HUES64 (cell line): ENCODE data around the gene NRG3.

ENCODE experiments used
- H3K27ac ChIP-seq: 2 replicates; pipeline ENCODE4 v1.7.0; 2013; ENCODE audit warnings: low read depth, low read length, inconsistent platforms
- H3K27me3 ChIP-seq: 2 replicates; pipeline ENCODE4 v1.6.1; 2013; ENCODE audit warnings: mild to moderate bottlenecking, low read length; ENCODE audit not compliant: insufficient read depth
- H3K36me3 ChIP-seq: 2 replicates; pipeline ENCODE4 v1.6.1; 2013; ENCODE audit warnings: mild to moderate bottlenecking, low read length; ENCODE audit not compliant: insufficient read depth
- H3K4me1 ChIP-seq: 2 replicates; pipeline ENCODE4 v1.6.1; 2013; ENCODE audit warnings: mild to moderate bottlenecking, low read length, moderate library complexity; ENCODE audit not compliant: insufficient read depth
- H3K4me3 ChIP-seq: 2 replicates; pipeline ENCODE4 v1.5.1; 2013; ENCODE audit warnings: mild to moderate bottlenecking, low read length, moderate library complexity
- H3K9ac ChIP-seq: 2 replicates; pipeline ENCODE4 v1.6.1; 2013; ENCODE audit warnings: mild to moderate bottlenecking, low read depth, low read length
- H3K9me3 ChIP-seq: 2 replicates; pipeline ENCODE4 v1.6.1; 2013; ENCODE audit warnings: low read depth, low read length; ENCODE audit not compliant: insufficient read depth
- WGBS: fragments of 150-250, 120-280 bp; methylation state at CpG from one replicate; pipeline ENCODE4 v1.1.7; 2013; ENCODE audit warnings: missing lambda C conversion rate; 5-methylcytosine and 5-hydroxymethylcytosine counted together

NRG3 gene

DNA sequence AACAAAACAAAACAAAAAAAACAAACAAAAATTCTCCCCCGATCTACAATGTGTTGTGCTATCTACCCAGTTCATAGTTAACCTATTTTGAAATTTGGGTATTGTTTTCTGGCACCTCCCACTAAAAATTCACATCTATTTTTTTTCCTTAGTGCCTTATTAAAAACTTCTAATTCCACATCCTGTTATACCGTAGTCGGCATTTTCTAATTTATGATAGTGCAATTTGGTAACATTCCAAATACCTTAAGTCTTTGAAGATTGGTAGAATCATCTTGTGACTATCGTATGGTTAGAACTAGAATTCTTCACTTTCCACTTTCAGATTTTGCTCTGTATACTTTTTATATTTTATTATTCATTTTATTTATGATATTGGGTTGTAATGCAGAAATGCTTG lies 4.5 kb upstream of the NRG3 start:
- Histone ChIP-seq H3K27ac (no peak overlapping the region), H3K4me1 (peaks cover 20% of the 10 kb centered on the region), H3K36me3 (no peaks in the 10 kb centered on the region), H3K27me3 (peaks cover 36% of the 10 kb centered on the region), H3K9me3 (no peaks in the 10 kb centered on the region), H3K4me3 (no peak overlapping the region), H3K9ac (no peak overlapping the region)
- WGBS, result 100% methylated on average over 1 of the region's 4 CpGs

DNA sequence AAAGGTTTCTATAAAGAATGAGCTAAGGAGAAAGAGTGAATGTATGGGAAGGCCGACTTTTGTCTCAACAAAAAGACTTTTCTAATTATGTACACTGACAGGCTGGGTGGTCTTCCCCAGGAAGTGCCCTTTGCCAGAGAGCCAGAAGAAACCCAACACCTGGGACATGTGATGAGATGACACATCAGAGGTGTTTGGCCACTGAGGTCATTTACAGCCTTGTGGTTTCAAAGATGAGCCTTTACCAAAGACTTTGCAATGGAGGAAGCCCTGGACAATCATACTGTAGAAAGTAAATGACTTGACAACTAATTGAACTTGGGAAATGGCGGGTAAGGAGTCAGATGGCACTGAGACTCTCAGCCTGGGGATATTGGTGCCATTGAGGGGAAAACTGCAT lies 3.4 kb upstream of the NRG3 start:
- Histone ChIP-seq H3K36me3 (no peaks in the 10 kb centered on the region), H3K4me1 (peaks cover 10% of the 10 kb centered on the region; the same call in 1 of the 2 replicates), H3K27ac (no peak overlapping the region), H3K9me3 (no peaks in the 10 kb centered on the region), H3K27me3 (peaks cover 47% of the 10 kb centered on the region), H3K9ac (no peak overlapping the region), H3K4me3 (no peak overlapping the region)
- WGBS, result 92% methylated on average over 2 of the region's 2 CpGs

DNA sequence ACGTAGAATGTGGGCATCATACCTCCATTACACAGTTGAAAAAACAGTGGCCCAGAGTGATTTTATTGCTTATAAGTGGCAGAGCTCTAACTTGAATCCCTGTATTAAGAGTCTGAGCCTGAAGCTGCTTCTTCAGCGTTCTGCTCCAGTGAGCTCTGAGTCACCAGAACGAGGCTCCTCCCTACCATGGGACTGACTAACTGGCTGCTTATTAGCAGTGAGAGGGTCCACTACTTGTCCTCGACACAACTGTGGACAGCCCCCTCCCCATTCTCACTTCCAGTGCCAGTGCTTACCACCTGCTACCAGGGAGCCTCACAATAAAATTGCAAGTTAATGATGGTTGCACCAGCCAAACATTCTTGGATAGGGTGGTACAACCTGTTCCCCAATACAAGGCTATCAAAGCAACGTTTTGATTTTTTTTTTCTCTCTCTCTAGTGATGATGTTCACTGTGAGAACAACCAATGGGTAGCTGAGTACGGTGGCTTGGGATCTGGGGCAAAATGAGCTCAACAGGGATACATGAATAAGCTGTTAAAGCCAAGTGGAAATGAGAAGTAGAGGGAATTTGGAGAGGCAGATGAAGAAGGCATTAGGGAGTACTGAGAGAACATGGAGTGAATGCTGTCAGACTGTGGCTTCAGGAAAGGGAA lies 2.7 kb upstream of the NRG3 start:
- no peaks in the 10 kb centered on the region for H3K36me3 ChIP-seq
- H3K4me3 ChIP-seq, result no peak overlapping the region
- no peak overlapping the region for H3K27ac ChIP-seq
- WGBS, result 73% methylated on average over 6 of the region's 6 CpGs
- peaks cover 55% of the 10 kb centered on the region for H3K27me3 ChIP-seq
- H3K9me3 ChIP-seq, result no peaks in the 10 kb centered on the region
- peaks cover 14% of the 10 kb centered on the region for H3K4me1 ChIP-seq
- no peak overlapping the region for H3K9ac ChIP-seq

DNA sequence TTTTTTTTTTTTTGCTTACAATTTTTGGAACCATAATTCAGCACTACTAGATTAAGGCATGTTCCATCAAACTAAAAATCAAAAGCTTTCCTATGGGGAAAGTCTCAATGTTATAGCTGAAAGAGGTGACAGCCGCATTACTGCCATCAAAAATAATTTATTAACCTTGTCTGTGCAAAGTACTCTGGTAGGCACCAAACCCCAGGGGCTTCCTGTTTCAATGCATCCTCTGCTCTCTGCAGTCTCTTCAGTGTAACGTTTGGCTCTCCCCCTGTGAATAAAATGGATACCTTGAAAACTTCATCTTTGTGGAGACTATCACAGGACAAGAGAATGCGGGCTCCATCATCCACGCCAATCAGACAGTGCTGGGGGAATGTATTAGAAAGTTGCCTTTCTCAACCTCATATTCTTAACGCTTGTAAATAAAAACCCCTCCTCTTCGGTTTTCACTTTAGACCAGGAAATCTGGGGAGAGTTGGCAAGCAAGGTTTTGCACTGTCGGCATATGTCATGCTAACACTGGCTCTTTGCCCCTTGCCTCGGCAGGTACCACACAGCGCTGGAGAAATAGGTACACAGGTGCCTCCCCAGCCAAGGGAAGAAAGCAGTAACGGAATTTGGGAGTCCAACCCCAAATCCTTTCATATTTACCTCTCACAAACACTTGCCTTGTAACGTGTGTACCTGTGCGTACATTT lies 1.6 kb upstream of the NRG3 start:
- Histone ChIP-seq H3K4me3 (peak overlapping the region; percentile 73), H3K27me3 (peaks cover 62% of the 10 kb centered on the region), H3K27ac (no peak overlapping the region), H3K36me3 (no peaks in the 10 kb centered on the region), H3K4me1 (peaks cover 20% of the 10 kb centered on the region), H3K9ac (no peak overlapping the region), H3K9me3 (no peaks in the 10 kb centered on the region)
- 41% methylated on average over 10 of the region's 12 CpGs for WGBS

DNA sequence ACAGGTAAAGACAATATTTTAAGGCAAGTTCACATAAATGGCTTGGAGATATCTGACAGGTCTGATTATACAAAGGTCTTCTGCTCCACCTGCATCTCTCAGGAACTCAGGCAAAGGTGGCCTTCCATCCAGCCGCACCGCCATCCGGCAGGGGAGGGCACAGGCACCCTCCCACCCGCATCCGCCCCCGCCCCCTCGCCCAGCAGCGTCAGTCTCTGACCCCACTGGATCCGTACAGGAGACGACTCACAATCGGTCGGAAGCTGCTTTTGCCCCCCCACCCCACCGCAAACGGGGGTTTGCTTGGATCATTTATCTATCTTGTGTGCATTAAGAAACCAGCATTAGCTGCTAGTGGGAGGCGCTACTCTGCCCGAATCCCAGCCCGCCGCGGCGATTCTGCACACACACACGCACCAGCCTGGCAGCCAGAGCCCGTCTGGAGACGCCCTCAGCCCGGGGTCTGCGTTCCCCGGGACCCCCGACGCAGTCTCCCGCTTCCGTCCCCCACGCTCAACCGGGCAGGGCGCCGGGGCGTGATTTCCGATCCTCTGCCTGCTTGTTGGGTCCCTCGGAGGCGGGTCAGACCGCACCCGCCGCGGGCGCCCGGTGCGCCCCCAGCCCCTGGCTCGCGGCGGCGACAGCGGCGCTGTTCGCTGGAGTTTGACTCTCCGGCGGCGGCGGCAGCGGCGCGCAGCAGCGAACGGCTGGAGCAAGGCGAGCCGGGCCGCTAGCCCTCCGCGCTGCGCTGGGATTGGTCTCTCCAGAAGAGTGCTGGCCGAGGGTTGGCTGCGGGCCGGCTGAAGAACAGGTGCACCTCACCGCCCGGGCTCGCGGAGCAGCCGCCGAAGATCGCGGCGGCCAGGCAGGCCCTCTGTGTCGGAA lies 820 bp upstream of the NRG3 start:
- peaks cover 62% of the 10 kb centered on the region for H3K27me3 ChIP-seq
- peak overlapping the region; percentile 73 for H3K4me3 ChIP-seq
- H3K36me3 ChIP-seq, result no peaks in the 10 kb centered on the region
- no peak overlapping the region; the same call in 1 of the 2 replicates for H3K27ac ChIP-seq
- no peaks in the 10 kb centered on the region for H3K9me3 ChIP-seq
- peak overlapping the region; percentile 47 for H3K9ac ChIP-seq
- peaks cover 27% of the 10 kb centered on the region for H3K4me1 ChIP-seq
- under 1% methylated on average over 78 of the region's 80 CpGs for WGBS

DNA sequence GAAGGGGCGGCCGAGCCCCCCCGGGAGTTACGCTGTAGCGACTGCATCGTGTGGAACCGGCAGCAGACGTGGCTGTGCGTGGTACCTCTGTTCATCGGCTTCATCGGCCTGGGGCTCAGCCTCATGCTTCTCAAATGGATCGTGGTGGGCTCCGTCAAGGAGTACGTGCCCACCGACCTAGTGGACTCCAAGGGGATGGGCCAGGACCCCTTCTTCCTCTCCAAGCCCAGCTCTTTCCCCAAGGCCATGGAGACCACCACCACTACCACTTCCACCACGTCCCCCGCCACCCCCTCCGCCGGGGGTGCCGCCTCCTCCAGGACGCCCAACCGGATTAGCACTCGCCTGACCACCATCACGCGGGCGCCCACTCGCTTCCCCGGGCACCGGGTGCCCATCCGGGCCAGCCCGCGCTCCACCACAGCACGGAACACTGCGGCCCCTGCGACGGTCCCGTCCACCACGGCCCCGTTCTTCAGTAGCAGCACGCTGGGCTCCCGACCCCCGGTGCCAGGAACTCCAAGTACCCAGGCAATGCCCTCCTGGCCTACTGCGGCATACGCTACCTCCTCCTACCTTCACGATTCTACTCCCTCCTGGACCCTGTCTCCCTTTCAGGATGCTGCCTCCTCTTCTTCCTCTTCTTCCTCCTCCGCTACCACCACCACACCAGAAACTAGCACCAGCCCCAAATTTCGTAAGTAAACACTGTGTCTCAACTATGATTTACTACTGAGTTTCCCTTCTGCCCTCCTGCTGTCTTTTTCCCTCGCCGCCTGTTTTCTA lies 666 bp downstream of the NRG3 start:
- H3K27ac ChIP-seq, result no peak overlapping the region
- no peaks in the 10 kb centered on the region for H3K36me3 ChIP-seq
- under 1% methylated on average over 49 of the region's 49 CpGs for WGBS
- H3K27me3 ChIP-seq, result peaks cover 62% of the 10 kb centered on the region
- H3K4me1 ChIP-seq, result peaks cover 41% of the 10 kb centered on the region
- H3K9ac ChIP-seq, result peak overlapping the region; percentile 56
- H3K4me3 ChIP-seq, result peak overlapping the region; percentile 69
- H3K9me3 ChIP-seq, result no peaks in the 10 kb centered on the region

DNA sequence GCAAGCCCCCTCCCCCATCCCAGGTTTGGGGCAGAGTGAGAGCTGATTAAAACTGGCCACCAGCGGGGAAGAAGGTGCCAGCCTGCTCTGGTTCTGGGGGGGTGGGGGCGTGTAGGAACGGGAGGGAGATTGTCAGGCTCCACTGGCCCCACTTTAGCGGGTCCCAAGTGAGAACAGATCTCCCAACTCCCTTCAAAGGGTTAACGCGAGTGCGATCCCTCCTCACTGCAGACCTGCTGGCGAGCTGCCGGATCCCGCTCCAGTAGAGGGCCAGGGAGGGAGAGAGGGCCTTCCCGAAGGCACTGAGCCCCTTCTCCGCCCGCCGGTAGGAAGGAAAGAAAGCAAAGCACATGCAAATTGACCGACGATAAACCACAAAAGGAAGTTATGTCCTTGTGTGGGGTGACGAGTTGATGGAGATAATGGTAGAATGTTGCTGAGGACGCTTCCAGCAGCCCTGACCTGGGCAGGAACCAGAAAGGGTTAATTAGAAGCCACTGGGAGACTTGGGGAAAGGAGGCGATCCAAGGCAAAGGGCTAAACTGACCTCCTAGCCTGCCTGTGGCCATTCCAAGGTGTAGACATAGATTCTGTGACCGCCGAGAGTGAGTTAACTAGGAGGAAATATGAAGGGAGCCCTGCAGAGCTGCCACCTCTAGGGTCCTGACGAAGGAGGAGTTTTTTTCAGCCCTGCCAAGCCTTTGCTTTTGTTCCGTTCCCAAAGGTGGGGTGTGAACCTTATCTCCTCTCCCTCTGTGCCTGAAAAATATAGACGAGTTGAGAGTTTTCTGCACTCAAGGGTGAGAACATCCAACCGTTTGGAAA lies 1.5 kb downstream of the NRG3 start:
- Histone ChIP-seq H3K4me3 (peak overlapping the region; percentile 69), H3K4me1 (peaks cover 45% of the 10 kb centered on the region), H3K27ac (no peak overlapping the region; the same call in 1 of the 2 replicates), H3K27me3 (peaks cover 58% of the 10 kb centered on the region), H3K9ac (peak overlapping the region; percentile 56), H3K9me3 (no peaks in the 10 kb centered on the region), H3K36me3 (no peaks in the 10 kb centered on the region)
- under 1% methylated on average over 25 of the region's 25 CpGs for WGBS

DNA sequence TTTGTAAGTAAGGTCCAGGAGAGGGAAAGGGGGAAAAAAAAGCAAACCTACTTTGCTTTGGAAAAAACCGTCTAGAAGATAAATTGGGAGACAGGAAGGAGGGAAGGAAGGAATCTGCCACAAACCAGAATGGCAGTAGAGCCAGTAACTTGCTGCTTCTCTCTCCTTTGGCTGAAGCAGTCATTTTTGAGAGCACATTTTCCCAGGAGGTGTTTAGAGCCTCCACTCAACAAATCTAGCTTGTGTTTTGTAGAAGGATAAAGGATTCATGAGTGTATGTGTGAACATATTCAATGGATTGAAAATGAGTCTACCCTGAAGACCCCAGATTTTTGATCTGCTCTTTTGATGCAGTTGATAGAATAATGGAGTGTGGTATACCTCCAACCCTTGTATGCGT lies 2.6 kb downstream of the NRG3 start:
- H3K4me3 ChIP-seq, result peak overlapping the region; percentile 69
- H3K27me3 ChIP-seq, result peaks cover 47% of the 10 kb centered on the region
- no peak overlapping the region for H3K27ac ChIP-seq
- peaks cover 54% of the 10 kb centered on the region for H3K4me1 ChIP-seq
- 42% methylated on average over 2 of the region's 2 CpGs for WGBS
- no peaks in the 10 kb centered on the region for H3K36me3 ChIP-seq
- no peaks in the 10 kb centered on the region for H3K9me3 ChIP-seq
- H3K9ac ChIP-seq, result no peak overlapping the region

DNA sequence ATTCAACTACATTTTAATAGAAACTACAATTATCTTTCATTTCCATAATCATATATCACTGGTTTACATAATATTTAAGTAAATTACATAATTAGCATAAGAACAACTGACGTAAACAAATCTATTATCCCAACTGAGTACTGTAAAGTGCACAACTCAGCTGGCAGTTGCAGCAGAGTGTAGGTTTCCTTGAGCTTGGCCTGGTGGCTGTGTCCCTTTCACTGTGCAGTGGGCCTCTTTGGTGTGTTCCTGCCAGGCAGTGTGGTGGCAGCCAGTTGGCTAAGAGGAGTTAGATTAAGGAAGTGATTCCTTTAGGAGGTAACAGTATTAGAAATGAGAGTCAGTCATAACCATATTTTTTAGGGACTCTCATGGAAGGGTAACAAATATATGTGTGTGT lies 7.0 kb downstream of the NRG3 start:
- Histone ChIP-seq H3K9ac (no peak overlapping the region), H3K27me3 (peaks cover 10% of the 10 kb centered on the region), H3K9me3 (no peaks in the 10 kb centered on the region), H3K36me3 (no peaks in the 10 kb centered on the region), H3K4me1 (peaks cover 56% of the 10 kb centered on the region), H3K4me3 (no peak overlapping the region), H3K27ac (no peak overlapping the region)
- WGBS, result 50% methylated on average over 1 of the region's 1 CpG

DNA sequence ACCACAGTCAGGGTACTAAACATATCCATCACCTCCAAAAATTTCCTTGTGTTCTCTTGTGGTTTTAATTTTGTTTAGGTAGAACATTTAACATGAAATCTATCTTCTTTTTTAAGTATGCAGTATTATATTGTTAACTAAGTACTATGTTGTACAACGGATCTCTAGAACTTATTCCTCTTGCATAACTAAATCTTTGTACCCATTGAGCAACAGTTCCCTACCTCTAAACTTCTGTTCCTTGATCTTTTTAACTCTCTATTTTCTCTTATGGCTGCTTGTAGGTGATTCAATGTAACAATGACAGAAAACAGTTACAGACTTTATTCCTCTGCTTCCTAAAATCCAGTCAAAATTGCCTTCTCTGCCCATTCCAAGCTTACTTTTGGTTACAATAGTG lies 9.9 kb downstream of the NRG3 start:
- Histone ChIP-seq H3K9me3 (no peaks in the 10 kb centered on the region), H3K4me3 (no peak overlapping the region), H3K9ac (no peak overlapping the region), H3K27ac (no peak overlapping the region), H3K27me3 (no peaks in the 10 kb centered on the region), H3K4me1 (peaks cover 48% of the 10 kb centered on the region), H3K36me3 (no peaks in the 10 kb centered on the region)
- WGBS, result 100% methylated on average over 1 of the region's 1 CpG
